ENCODE data around the gene CCDC174.
"Not testable (repeated sequence)": the region's sequence is repeated elsewhere in the genome, so short reads cannot be mapped to it uniquely, and the experiment has no call there.

Gene CCDC174

GRCh38 chr3:14651440-14652251 lies at the start of gene CCDC174:
Gene CCDC174 (plus strand): TSS chr3:14651762. CDS start chr3:14651837, 75 bp downstream.
- DNase-seq (ENCODE audit: low read depth) = peak; percentile 85

- DNase-seq (ENCODE audit: low read depth) = no peak
Observed at GRCh38 chr3:14602006-14602803, 49.4 kb upstream of the CCDC174 start.

- no peak for DNase-seq (ENCODE audit: low read depth)
Observed at GRCh38 chr3:14602804-14603644, 48.5 kb upstream of the CCDC174 start.

- DNase-seq (ENCODE audit: low read depth) = no peak
Observed at GRCh38 chr3:14605067-14605466, 46.5 kb upstream of the CCDC174 start.

- no peak for DNase-seq (ENCODE audit: low read depth)
Observed at GRCh38 chr3:14605744-14606143, 45.8 kb upstream of the CCDC174 start.

GRCh38 chr3:14606669-14607339 lies 44.8 kb upstream of the CCDC174 start:
- no peak for DNase-seq (ENCODE audit: low read depth)

GRCh38 chr3:14608298-14608697 lies 43.3 kb upstream of the CCDC174 start:
- no peak for DNase-seq (ENCODE audit: low read depth)

GRCh38 chr3:14609058-14609457 lies 42.5 kb upstream of the CCDC174 start:
- DNase-seq (ENCODE audit: low read depth) = not testable (repeated sequence)

- no peak for DNase-seq (ENCODE audit: low read depth)
Observed at GRCh38 chr3:14609506-14609905, 42.1 kb upstream of the CCDC174 start.

GRCh38 chr3:14609941-14610340 lies 41.6 kb upstream of the CCDC174 start:
- no peak for DNase-seq (ENCODE audit: low read depth)

- DNase-seq (ENCODE audit: low read depth) = no peak
Observed at GRCh38 chr3:14614189-14614588, 37.4 kb upstream of the CCDC174 start.

GRCh38 chr3:14614862-14615261 lies 36.7 kb upstream of the CCDC174 start:
- no peak for DNase-seq (ENCODE audit: low read depth)

- DNase-seq (ENCODE audit: low read depth) = no peak
Observed at GRCh38 chr3:14616606-14617507, 34.7 kb upstream of the CCDC174 start.

- DNase-seq (ENCODE audit: low read depth) = no peak
Observed at GRCh38 chr3:14617508-14618023, 34.0 kb upstream of the CCDC174 start.

GRCh38 chr3:14619605-14620004 lies 32.0 kb upstream of the CCDC174 start:
- no peak for DNase-seq (ENCODE audit: low read depth)

GRCh38 chr3:14620512-14620911 lies 31.1 kb upstream of the CCDC174 start:
- no peak for DNase-seq (ENCODE audit: low read depth)

GRCh38 chr3:14621093-14621492 lies 30.5 kb upstream of the CCDC174 start:
- DNase-seq (ENCODE audit: low read depth) = no peak

- no peak for DNase-seq (ENCODE audit: low read depth)
Observed at GRCh38 chr3:14622368-14622767, 29.2 kb upstream of the CCDC174 start.

GRCh38 chr3:14623569-14624051 lies 28.0 kb upstream of the CCDC174 start:
- no peak for DNase-seq (ENCODE audit: low read depth)

GRCh38 chr3:14624498-14624897 lies 27.1 kb upstream of the CCDC174 start:
- no peak for DNase-seq (ENCODE audit: low read depth)
